Tibial nerve (tissue), 4 donors: ENCODE results near the gene SLC25A1. TPM values are rescaled to one million over a fixed set of nuclear protein-coding genes. Genes with fewer than 3 reads are reported as not detected.

Experiments used
- DNase-seq, 2 donors: peaks; one replicate each; pipeline ENCODE4 v3.0.0-alpha.2; 2019; ENCODE audit warnings: low spot score in 2 of 2
- H3K27ac ChIP-seq, 4 donors: fragments of 200-600 bp; sonication (generic) in 3 of 4; one replicate each; pipeline ENCODE4 v1.5.1; 2017 to 2019; ENCODE audit warnings: mild to moderate bottlenecking in 1 of 4
- H3K27me3 ChIP-seq, 2 donors: fragments of 200-600 bp; sonication (generic) in 1 of 2; one replicate each; pipeline versions ENCODE4 v1.5.1 to v1.6.0; 2017 to 2019
- H3K36me3 ChIP-seq, 3 donors: fragments of 200-600 bp; sonication (generic); one replicate each; pipeline ENCODE4 v1.5.1; 2018 to 2019
- H3K4me1 ChIP-seq, 4 donors: fragments of 200-600 bp; sonication (generic) in 3 of 4; one replicate each; pipeline ENCODE4 v1.5.1; 2017 to 2019
- H3K4me3 ChIP-seq, 4 donors: fragments of 200-600 bp; sonication (generic) in 3 of 4; one replicate each; pipeline ENCODE4 v1.5.1; 2017 to 2019; ENCODE audit warnings: mild to moderate bottlenecking in 1 of 4, moderate library complexity in 1 of 4
- H3K9me3 ChIP-seq, 4 donors: fragments of 200-600 bp; sonication (generic) in 3 of 4; one replicate each; pipeline ENCODE4 v1.5.1; 2017 to 2019
- CTCF ChIP-seq, 5 experiments: fragments of 200-600 bp in 3 of 5; fragments of 450-650 bp in 2 of 5; sonication (generic) in 3 of 5; IDR thresholded peaks; one replicate each; pipeline ENCODE4 v1.5.1; 2016 to 2019; ENCODE audit warnings: antibody characterized with exemption in 5 of 5, mild to moderate bottlenecking in 3 of 5, moderate library complexity in 2 of 5
- EP300 ChIP-seq, 2 donors: sonication (generic); formaldehyde crosslinking; IDR thresholded peaks; one replicate each; pipeline ENCODE4 v1.6.1; 2017; ENCODE audit warnings: antibody characterized with exemption in 2 of 2, mild to moderate bottlenecking in 1 of 2
- POLR2A ChIP-seq, 2 donors: fragments of 450-650 bp; IDR thresholded peaks; one replicate each; pipeline ENCODE4 v1.6.1; 2017; ENCODE audit warnings: antibody characterized with exemption in 2 of 2, mild to moderate bottlenecking in 2 of 2, moderate library complexity in 2 of 2
- WGBS, 2 donors: methylation state at CpG; one replicate each; pipeline ENCODE4 v1.1.5; 2018; 5-methylcytosine and 5-hydroxymethylcytosine counted together
- total RNA-seq, 4 donors: library from RNA; depleted of rRNA; stranded (reverse); fragments of >200 nt; gene quantifications; one replicate each; pipeline ENCODE4 v1.1.0, GENCODE V29; 2016

Gene SLC25A1
- total RNA-seq, 4 donors from 2014 or later: 46.9 to 100 (median 86.2) TPM

GRCh38 chr22:19196841-19197612, 18.5 kb upstream of the SLC25A1 start:
- Histone ChIP-seq H3K9me3 (no peaks in the 10 kb centered on the region), H3K4me3 (no peak overlapping the region), H3K4me1 (no peaks in the 10 kb centered on the region), H3K36me3 (peaks cover 0 to 65% (median 0%) of the 10 kb centered on the region in 3 donors), H3K27me3 (no peaks in the 10 kb centered on the region), H3K27ac (no peak overlapping the region)
- DNase-seq: no peak
- no peak for TF ChIP-seq EP300 (IDR thresholded peaks at IDR 0.05)
- no peak for TF ChIP-seq CTCF (IDR thresholded peaks at IDR 0.05)
- TF ChIP-seq POLR2A (IDR thresholded peaks at IDR 0.05): no peak
- 68 to 69% methylated on average over 11 of the region's 11 CpGs for WGBS, 2 donors

- DNase-seq: no peak
- peaks cover 0 to 68% (median 0%) of the 10 kb centered on the region in 3 donors for H3K36me3 ChIP-seq
- H3K4me1 ChIP-seq: no peaks in the 10 kb centered on the region
- TF ChIP-seq EP300 (IDR thresholded peaks at IDR 0.05) (no peak), CTCF (IDR thresholded peaks at IDR 0.05) (no peak), POLR2A (IDR thresholded peaks at IDR 0.05) (no peak)
- H3K27ac ChIP-seq: no peak overlapping the region
- WGBS, 2 donors: 79 to 88% methylated on average over 20 to 23 of the region's 23 CpGs
- H3K27me3 ChIP-seq: no peaks in the 10 kb centered on the region
- H3K4me3 ChIP-seq: no peak overlapping the region
- no peaks in the 10 kb centered on the region for H3K9me3 ChIP-seq
These were observed 17.5 kb upstream of the SLC25A1 start for GRCh38 chr22:19195796-19196731.

- no peak overlapping the region for H3K27ac ChIP-seq
- peaks cover 0 to 67% (median 0%) of the 10 kb centered on the region in 3 donors for H3K36me3 ChIP-seq
- DNase-seq: no peak
These were observed 16.4 kb upstream of the SLC25A1 start for GRCh38 chr22:19194766-19195536.

GRCh38 chr22:19193879-19194278, 15.3 kb upstream of the SLC25A1 start:
- Histone ChIP-seq H3K4me1 (no peaks in the 10 kb centered on the region), H3K9me3 (no peaks in the 10 kb centered on the region), H3K36me3 (peaks cover 0 to 60% (median 0%) of the 10 kb centered on the region in 3 donors), H3K4me3 (no peak overlapping the region), H3K27ac (no peak overlapping the region), H3K27me3 (no peaks in the 10 kb centered on the region)
- no peak for DNase-seq
- no peak for TF ChIP-seq EP300 (IDR thresholded peaks at IDR 0.05)
- no peak for TF ChIP-seq CTCF (IDR thresholded peaks at IDR 0.05)
- no peak for TF ChIP-seq POLR2A (IDR thresholded peaks at IDR 0.05)
- WGBS, 2 donors: 91 to 96% methylated on average over 6 of the region's 6 CpGs

More at GRCh38 chr22:19194766-19195536, 16.4 kb upstream of the SLC25A1 start:
- no peaks in the 10 kb centered on the region for H3K9me3 ChIP-seq
- 91 to 97% methylated on average over 13 to 16 of the region's 16 CpGs for WGBS, 2 donors
- TF ChIP-seq POLR2A (IDR thresholded peaks at IDR 0.05): no peak
- no peak for TF ChIP-seq EP300 (IDR thresholded peaks at IDR 0.05)
- no peak for TF ChIP-seq CTCF (IDR thresholded peaks at IDR 0.05)
- no peaks in the 10 kb centered on the region for H3K4me1 ChIP-seq
- no peak overlapping the region for H3K4me3 ChIP-seq
- H3K27me3 ChIP-seq: no peaks in the 10 kb centered on the region
